K562 (cell line): ENCODE measurements around the gene ADGRB3. TPM values are rescaled to one million over a fixed set of nuclear protein-coding genes. Genes with fewer than 3 reads are reported as not detected.

Experiments used
- ATAC-seq: fragments of 200-7000 bp; cut with Tn5 transposase; 3 replicates; pipeline ENCODE4 v1.9.1; 2020; ENCODE audit warnings: moderate library complexity
- BruUV-seq: library from RNA; stranded (reverse); fragments of 400-500 nt; replicated peaks from 2 replicates; lab custom pipeline; 2021; lab: Mats Ljungman, UMichigan
- CTCF ChIA-PET: fragments of 300-600 bp; formaldehyde crosslinking; extraction: SDS; loops from one replicate; lab custom pipeline; 2021; ENCODE audit warnings: low intra/inter-chr PET ratio; lab: Yijun Ruan, JAX
- POLR2A ChIA-PET: fragments of 300-600, 350-650 bp; sonication (Branson Sonifier 250); formaldehyde crosslinking; extraction: SDS; loops from one replicate; lab custom pipeline; 2021; ENCODE audit warnings: antibody characterized with exemption, inconsistent platforms; lab: Yijun Ruan, JAX
- DNase-seq, 4 experiments: peaks; one replicate each; pipeline versions ENCODE4 v3.0.0 to v3.0.0-alpha.2; 2011 to 2018; ENCODE audit warnings: low spot score in 3 of 4, mixed read lengths in 3 of 4; ENCODE audit errors: extremely low read depth in 1 of 4
- FAIRE-seq: peaks from 2 replicates; lab custom pipeline; 2011; peaks lifted over from hg19 to GRCh38; lab: Jason Lieb, UNC
- H2AFZ ChIP-seq: 2 replicates; pipeline ENCODE4 v1.6.0; 2011; ENCODE audit warnings: low read depth, low read length, control low read depth, inconsistent platforms
- H3K27ac ChIP-seq: fragments of 200-600 bp; 3 replicates; pipeline ENCODE4 v1.8.0; 2011; ENCODE audit warnings: low read depth, mild to moderate bottlenecking, control low read depth, inconsistent platforms, low read length, moderate library complexity, mixed read lengths; ENCODE audit errors: extremely low read depth
- H3K27me3 ChIP-seq, 2 experiments: fragments of 300-600 bp in 1 of 2; 2 replicates in 1 of 2; 3 replicates in 1 of 2; pipeline versions ENCODE4 v1.6.0 to v1.8.0; 2011; ENCODE audit warnings: inconsistent platforms in 2 of 2, low read length in 2 of 2, mild to moderate bottlenecking in 1 of 2, mixed read lengths in 1 of 2, moderate library complexity in 1 of 2; ENCODE audit not compliant: control insufficient read depth in 2 of 2, insufficient read depth in 2 of 2
- H3K36me3 ChIP-seq: fragments of 300-600 bp; 3 replicates; pipeline ENCODE4 v1.8.0; 2011; ENCODE audit warnings: mild to moderate bottlenecking, low read length, inconsistent platforms; ENCODE audit not compliant: control insufficient read depth, insufficient read depth
- H3K4me1 ChIP-seq, 2 experiments: fragments of 200-600 bp in 1 of 2; replicated peaks in 1 of 2; 2 replicates in 1 of 2; 3 replicates in 1 of 2; pipeline versions ENCODE4 v1.5.1 to v1.8.0; 2011; ENCODE audit warnings: inconsistent platforms in 2 of 2, low read length in 2 of 2, mild to moderate bottlenecking in 1 of 2, mixed read lengths in 1 of 2, moderate library complexity in 1 of 2; ENCODE audit not compliant: control insufficient read depth in 2 of 2, insufficient read depth in 2 of 2
- H3K4me2 ChIP-seq: 2 replicates; pipeline ENCODE4 v1.6.1; 2011; ENCODE audit warnings: low read length, control low read depth, inconsistent platforms, mixed read lengths; ENCODE audit not compliant: insufficient read depth
- H3K4me3 ChIP-seq: fragments of 200-600 bp; sonication (generic), shearing (Covaris generic); 2 replicates; pipeline ENCODE4 v1.5.1; 2016; ENCODE audit warnings: control low read depth, inconsistent platforms
- H3K79me2 ChIP-seq: fragments of 200-600 bp; 3 replicates; pipeline ENCODE4 v1.8.0; 2011; ENCODE audit warnings: low read length, inconsistent platforms; ENCODE audit not compliant: control insufficient read depth, insufficient read depth
- H3K9ac ChIP-seq, 2 experiments: 2 replicates each; pipeline versions ENCODE4 v1.6.0 to v1.6.1; 2011; ENCODE audit warnings: low read depth in 2 of 2, low read length in 2 of 2, control low read depth in 1 of 2, inconsistent platforms in 1 of 2, mild to moderate bottlenecking in 1 of 2, mixed read lengths in 1 of 2; ENCODE audit not compliant: insufficient read depth in 1 of 2
- H3K9me1 ChIP-seq: one replicate; pipeline ENCODE4 v1.6.0; 2011; ENCODE audit warnings: inconsistent platforms, mild to moderate bottlenecking, low read length, moderate library complexity; ENCODE audit not compliant: control insufficient read depth, insufficient read depth
- H3K9me3 ChIP-seq: replicated peaks from 2 replicates; pipeline ENCODE4 v1.5.1; 2011; ENCODE audit warnings: low read depth, low read length, inconsistent platforms; ENCODE audit not compliant: control insufficient read depth, insufficient read depth
- H4K20me1 ChIP-seq: replicated peaks from 2 replicates; pipeline ENCODE4 v1.6.1; 2011; ENCODE audit warnings: low read length, inconsistent platforms, mixed read lengths; ENCODE audit not compliant: control insufficient read depth, insufficient read depth
- BACH1 ChIP-seq: fragments of 200-800 bp; sonication (Bioruptor generic); IDR thresholded peaks from 2 replicates; pipeline ENCODE4 v1.6.1; 2016; ENCODE audit warnings: missing genetic modification characterization, missing compliant biosample characterization
- CREB1 ChIP-seq, 2 experiments: sonication (generic) in 1 of 2; formaldehyde crosslinking in 1 of 2; IDR thresholded peaks; 2 replicates each; pipeline versions ENCODE4 v1.6.1 to v1.8.0; 2012 to 2022; ENCODE audit warnings: inconsistent platforms in 1 of 2, mild to moderate bottlenecking in 1 of 2, missing genetic modification reagents in 1 of 2, moderate library complexity in 1 of 2
- FOXA3 ChIP-seq, 2 experiments: fragments of 450-650 bp in 1 of 2; sonication (generic) in 1 of 2; formaldehyde crosslinking; IDR thresholded peaks in 1 of 2; conservative IDR thresholded peaks in 1 of 2; 2 replicates each; pipeline versions ENCODE4 v1.4.0 to v1.8.0; 2020 to 2022; ENCODE audit warnings: mild to moderate bottlenecking in 2 of 2, missing genetic modification reagents in 1 of 2
- NR2C2 ChIP-seq, 2 experiments: fragments of 200-800 bp in 1 of 2; sonication (Bioruptor generic) in 1 of 2; sonication (generic) in 1 of 2; formaldehyde crosslinking in 1 of 2; IDR thresholded peaks; 2 replicates each; pipeline versions ENCODE4 v1.6.1 to v1.8.0; 2016 to 2022; ENCODE audit warnings: mild to moderate bottlenecking in 1 of 2, missing compliant biosample characterization in 1 of 2, missing genetic modification characterization in 1 of 2, missing genetic modification reagents in 1 of 2
- SMAD2 ChIP-seq: fragments of 150-350 bp; IDR thresholded peaks from 2 replicates; pipeline ENCODE4 v1.6.1; 2014; ENCODE audit warnings: low read depth, mild to moderate bottlenecking, low read length
- SOX6 ChIP-seq: fragments of 450-650 bp; IDR thresholded peaks from 2 replicates; pipeline ENCODE4 v1.6.1; 2014; ENCODE audit warnings: mild to moderate bottlenecking
- SRSF3 ChIP-seq: fragments of 200-400 bp; formaldehyde crosslinking; IDR thresholded peaks from 2 replicates; pipeline ENCODE4 v1.6.1; 2016; ENCODE audit warnings: mild to moderate bottlenecking, low read length, moderate library complexity; ENCODE audit not compliant: insufficient read depth
- TAF9B ChIP-seq: fragments of 450-650 bp; IDR thresholded peaks from 2 replicates; pipeline ENCODE4 v1.6.1; 2018; ENCODE audit warnings: mild to moderate bottlenecking; ENCODE audit not compliant: partially characterized antibody
- ZFX ChIP-seq: sonication (generic); formaldehyde crosslinking; IDR thresholded peaks from 2 replicates; pipeline ENCODE4 v1.8.0; 2022; ENCODE audit warnings: mild to moderate bottlenecking, missing genetic modification reagents, moderate library complexity
- ZNF184 ChIP-seq: sonication (generic); formaldehyde crosslinking; IDR thresholded peaks from 2 replicates; pipeline ENCODE4 v1.5.0; 2020; ENCODE audit warnings: missing genetic modification reagents
- ZNF217 ChIP-seq: sonication (generic); formaldehyde crosslinking; IDR thresholded peaks from 2 replicates; pipeline ENCODE4 v1.8.0; 2022; ENCODE audit warnings: mild to moderate bottlenecking, missing genetic modification reagents
- ZNF232 ChIP-seq: sonication (generic); formaldehyde crosslinking; IDR thresholded peaks from 2 replicates; pipeline ENCODE4 v1.8.0; 2022; ENCODE audit warnings: mild to moderate bottlenecking, missing genetic modification reagents
- WGBS: fragments of 100-300 bp; shearing (Covaris generic); methylation state at CpG from one replicate; pipeline ENCODE4 v1.1.6; 2016; ENCODE audit warnings: low coverage, mixed read lengths; ENCODE audit not compliant: insufficient coverage; ENCODE audit errors: missing lambda C conversion rate; 5-methylcytosine and 5-hydroxymethylcytosine counted together
- in situ Hi-C: fragments of 300-500 bp; cut with MboI; formaldehyde crosslinking; loops from 4 replicates; pipeline ENCODE4 v1.15.0; 2018; ENCODE audit warnings: inconsistent platforms, mixed read lengths
- intact Hi-C: fragments of 100-400 bp; cut with micrococcal nuclease; formaldehyde crosslinking; loops from 2 replicates; pipeline ENCODE4 v1.14.2; 2022
- polyA plus RNA-seq, 8 experiments: library from polyadenylated mRNA; depleted of rRNA in 4 of 8; stranded (reverse) in 5 of 8; unstranded in 3 of 8; fragments of >200 nt; fragmentation: Nextera tagmentation in 2 of 8; fragmentation: Illumina TruSeq in 1 of 8; extraction: Ambion mirVana in 2 of 8; extraction: Trizol in 1 of 8; gene quantifications; 2 replicates each; pipeline versions ENCODE4 v1.2.1 to v1.2.3, GENCODE V29; 2011 to 2014; ENCODE audit warnings: inconsistent platforms in 1 of 8, missing spikeins in 1 of 8
- total RNA-seq, 7 experiments: library from RNA; depleted of rRNA in 6 of 7; stranded (reverse); fragments of >200 nt in 6 of 7; fragmentation: Illumina TruSeq in 2 of 7; extraction: Trizol in 2 of 7; gene quantifications; 2 replicates each; pipeline versions ENCODE4 v1.2.1 to v1.2.3, GENCODE V29; 2011 to 2021; ENCODE audit warnings: low replicate concordance in 1 of 7
- TF ChIP-seq, protein P1 (sequence below): IDR thresholded peaks from 2 replicates; pipeline ENCODE4 v1.6.1; 2016; ENCODE audit warnings: missing genetic modification characterization, missing compliant biosample characterization
- TF ChIP-seq, protein P2 (sequence below): sonication (generic); formaldehyde crosslinking; IDR thresholded peaks from 2 replicates; pipeline ENCODE4 v1.9.0; 2022; ENCODE audit warnings: mild to moderate bottlenecking, missing genetic modification reagents

ADGRB3 gene
- total and polyA plus RNA-seq, 9 of the 15 experiments (the other 6 are each of a cell fraction or from before 2014, with no cell fraction given): 0.90 to 7.8 (median 2.4) TPM

DNA sequence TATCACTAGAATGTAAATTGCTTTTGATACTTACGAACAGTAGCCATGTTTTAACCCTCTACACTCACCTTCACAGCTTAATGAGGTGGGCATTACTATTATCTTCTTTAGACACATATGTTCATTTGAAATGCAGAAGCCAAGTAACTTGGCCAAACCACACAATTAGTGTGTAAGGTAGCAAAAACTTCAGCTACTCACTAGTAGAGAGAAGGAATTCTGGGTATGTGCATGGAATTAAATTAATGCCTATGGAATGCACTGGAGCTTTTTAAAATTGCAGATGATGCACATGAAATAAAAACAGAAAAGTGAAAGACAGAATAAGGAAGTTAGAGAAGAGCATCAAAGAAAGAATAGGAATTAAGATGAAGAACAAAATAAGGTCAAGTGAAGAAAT, 494.0 kb downstream of the ADGRB3 start:
- Histone ChIP-seq H3K27ac (no peak overlapping the region), H3K27me3 (no peaks in the 10 kb centered on the region), H3K4me1 (no peaks in the 10 kb centered on the region), H4K20me1 (no peaks in the 10 kb centered on the region), H2AFZ (no peak overlapping the region), H3K36me3 (no peaks in the 10 kb centered on the region), H3K9me3 (no peaks in the 10 kb centered on the region), H3K9me1 (no peaks in the 10 kb centered on the region), H3K4me3 (no peak overlapping the region), H3K79me2 (no peaks in the 10 kb centered on the region), H3K4me2 (no peak overlapping the region), H3K9ac (no peak overlapping the region)
- intact Hi-C loops: no loop called here
- ChIA-PET CTCF (no interaction called here), POLR2A (no interaction called here)
- FAIRE-seq: peak; percentile 35
- WGBS: 0% methylated on average over 1 of the region's 1 CpG
- no peak for ATAC-seq
- no TSS peak for BruUV-seq
- in situ Hi-C loops: no loop called here
- DNase-seq: no peak
- TF ChIP-seq, protein P1, sequence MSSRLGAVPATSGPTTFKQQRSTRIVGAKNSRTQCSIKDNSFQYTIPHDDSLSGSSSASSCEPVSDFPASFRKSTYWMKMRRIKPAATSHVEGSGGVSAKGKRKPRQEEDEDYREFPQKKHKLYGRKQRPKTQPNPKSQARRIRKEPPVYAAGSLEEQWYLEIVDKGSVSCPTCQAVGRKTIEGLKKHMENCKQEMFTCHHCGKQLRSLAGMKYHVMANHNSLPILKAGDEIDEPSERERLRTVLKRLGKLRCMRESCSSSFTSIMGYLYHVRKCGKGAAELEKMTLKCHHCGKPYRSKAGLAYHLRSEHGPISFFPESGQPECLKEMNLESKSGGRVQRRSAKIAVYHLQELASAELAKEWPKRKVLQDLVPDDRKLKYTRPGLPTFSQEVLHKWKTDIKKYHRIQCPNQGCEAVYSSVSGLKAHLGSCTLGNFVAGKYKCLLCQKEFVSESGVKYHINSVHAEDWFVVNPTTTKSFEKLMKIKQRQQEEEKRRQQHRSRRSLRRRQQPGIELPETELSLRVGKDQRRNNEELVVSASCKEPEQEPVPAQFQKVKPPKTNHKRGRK (tag): no peak
- TF ChIP-seq SMAD2 (no peak), ZNF217 (CRISPR knock-in tag) (no peak), TAF9B (no peak), ZNF232 (CRISPR knock-in tag) (no peak), SOX6 (no peak), ZFX (CRISPR knock-in tag) (no peak), NR2C2 (CRISPR knock-in tag; IDR thresholded peaks at IDR 0.05) (no peak), NR2C2 (tag; IDR thresholded peaks at IDR 0.05) (no peak), SRSF3 (no peak), BACH1 (no peak), CREB1 (IDR thresholded peaks at IDR 0.05) (no peak), CREB1 (CRISPR knock-in tag; IDR thresholded peaks at IDR 0.05) (no peak), FOXA3 (CRISPR knock-in tag; conservative IDR thresholded peaks at IDR 0.05 in 1 of 2, IDR thresholded peaks at IDR 0.05 in 1 of 2) (no peak), ZNF184 (CRISPR knock-in tag) (no peak)
- TF ChIP-seq, protein P2, sequence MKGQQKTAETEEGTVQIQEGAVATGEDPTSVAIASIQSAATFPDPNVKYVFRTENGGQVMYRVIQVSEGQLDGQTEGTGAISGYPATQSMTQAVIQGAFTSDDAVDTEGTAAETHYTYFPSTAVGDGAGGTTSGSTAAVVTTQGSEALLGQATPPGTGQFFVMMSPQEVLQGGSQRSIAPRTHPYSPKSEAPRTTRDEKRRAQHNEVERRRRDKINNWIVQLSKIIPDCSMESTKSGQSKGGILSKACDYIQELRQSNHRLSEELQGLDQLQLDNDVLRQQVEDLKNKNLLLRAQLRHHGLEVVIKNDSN: no peak
